GM10266 (cell line): Measurements from ENCODE around the gene PBX1.
"Not testable (repeated sequence)": the region's sequence is repeated elsewhere in the genome, so short reads cannot be mapped to it uniquely, and the experiment has no call there.

Experiments
- DNase-seq: peaks from one replicate; pipeline ENCODE4 v3.0.0; 2012; ENCODE audit errors: extremely low spot score
- TF ChIP-seq, protein P1 (sequence below): IDR thresholded peaks from 2 replicates; pipeline ENCODE4 v1.5.1; 2012; ENCODE audit warnings: mild to moderate bottlenecking, low read depth; ENCODE audit not compliant: control insufficient read depth, insufficient read depth; ENCODE audit errors: missing control alignments

PBX1 gene

GRCh38 chr1:164601399-164602100, 42.6 kb downstream of the PBX1 start:
- DNase-seq, result no peak

DNA sequence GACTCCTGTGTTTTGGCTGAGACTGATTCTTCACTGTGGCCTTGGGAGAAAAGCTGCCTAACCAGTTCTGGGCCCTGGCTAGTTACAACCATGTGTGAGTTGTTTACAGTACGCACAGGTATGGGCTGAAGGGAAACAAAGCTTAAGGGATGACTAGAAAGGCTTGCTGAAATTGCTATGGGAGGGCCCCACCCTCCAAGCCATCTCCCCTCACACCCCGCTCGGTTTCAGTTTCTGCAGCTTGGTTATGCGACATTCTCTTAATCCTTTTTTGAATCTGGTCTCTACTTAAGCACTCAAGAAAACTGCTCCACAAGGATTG, 43.1 kb downstream of the PBX1 start:
- no peak for DNase-seq
- TF ChIP-seq, protein P1, sequence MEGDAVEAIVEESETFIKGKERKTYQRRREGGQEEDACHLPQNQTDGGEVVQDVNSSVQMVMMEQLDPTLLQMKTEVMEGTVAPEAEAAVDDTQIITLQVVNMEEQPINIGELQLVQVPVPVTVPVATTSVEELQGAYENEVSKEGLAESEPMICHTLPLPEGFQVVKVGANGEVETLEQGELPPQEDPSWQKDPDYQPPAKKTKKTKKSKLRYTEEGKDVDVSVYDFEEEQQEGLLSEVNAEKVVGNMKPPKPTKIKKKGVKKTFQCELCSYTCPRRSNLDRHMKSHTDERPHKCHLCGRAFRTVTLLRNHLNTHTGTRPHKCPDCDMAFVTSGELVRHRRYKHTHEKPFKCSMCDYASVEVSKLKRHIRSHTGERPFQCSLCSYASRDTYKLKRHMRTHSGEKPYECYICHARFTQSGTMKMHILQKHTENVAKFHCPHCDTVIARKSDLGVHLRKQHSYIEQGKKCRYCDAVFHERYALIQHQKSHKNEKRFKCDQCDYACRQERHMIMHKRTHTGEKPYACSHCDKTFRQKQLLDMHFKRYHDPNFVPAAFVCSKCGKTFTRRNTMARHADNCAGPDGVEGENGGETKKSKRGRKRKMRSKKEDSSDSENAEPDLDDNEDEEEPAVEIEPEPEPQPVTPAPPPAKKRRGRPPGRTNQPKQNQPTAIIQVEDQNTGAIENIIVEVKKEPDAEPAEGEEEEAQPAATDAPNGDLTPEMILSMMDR, result no peak

More at GRCh38 chr1:164601399-164602100, 42.6 kb downstream of the PBX1 start:
- TF ChIP-seq, protein P1, result no peak

GRCh38 chr1:164602480-164603093, 43.6 kb downstream of the PBX1 start:
- no peak for DNase-seq
- TF ChIP-seq, protein P1, result no peak

DNA sequence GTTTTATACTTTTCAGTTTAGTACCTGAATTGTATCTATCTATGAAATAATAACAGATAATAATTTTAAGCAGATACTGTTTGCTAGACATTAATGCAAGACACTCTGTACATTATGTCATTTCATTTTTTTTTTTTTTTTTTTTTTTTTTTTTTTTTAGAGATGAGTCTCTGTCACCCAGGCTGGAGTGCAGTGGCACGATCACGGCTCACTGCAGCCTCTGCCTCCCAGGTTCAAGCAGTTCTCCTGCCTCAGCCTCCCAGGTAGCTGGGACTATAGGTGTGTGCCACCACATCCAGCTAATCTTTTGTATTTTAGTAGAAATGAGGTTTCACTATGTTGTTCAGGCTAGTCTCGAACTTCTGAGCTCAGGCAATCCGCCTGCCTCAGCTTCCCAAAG, 44.8 kb downstream of the PBX1 start:
- DNase-seq, result not testable (repeated sequence)

DNA sequence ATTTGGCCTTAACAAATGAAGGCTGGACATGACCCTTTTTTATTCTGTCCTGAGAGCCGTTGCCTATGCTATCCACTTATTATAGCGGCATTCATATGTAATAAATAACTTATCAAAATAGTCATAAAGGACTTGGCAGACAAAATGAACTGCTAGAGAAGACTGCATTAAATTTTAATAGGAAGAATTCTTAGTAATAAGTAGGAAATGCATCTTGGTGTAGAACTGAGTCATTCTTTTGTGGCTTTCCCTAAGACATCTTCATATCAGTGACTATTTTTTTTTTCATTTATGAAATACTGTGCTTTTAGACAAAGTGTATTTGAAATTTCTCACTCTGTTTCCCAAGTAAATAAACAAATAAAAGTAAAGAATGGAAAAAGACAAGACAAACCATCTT, 45.6 kb downstream of the PBX1 start:
- DNase-seq, result no peak
- TF ChIP-seq, protein P1, result no peak

GRCh38 chr1:164605254-164606091, 46.5 kb downstream of the PBX1 start:
- no peak for DNase-seq
- TF ChIP-seq, protein P1, result no peak

GRCh38 chr1:164607351-164607750, 48.4 kb downstream of the PBX1 start:
- DNase-seq, result no peak
- TF ChIP-seq, protein P1, result no peak
